GM19463 (cell line): ENCODE data around the gene TGFBR2.

Source experiments
- ATAC-seq: cut with Tn5 transposase; IDR thresholded peaks from one replicate; pipeline ENCODE4 v1.9.1; 2021; ENCODE audit warnings: mild to moderate bottlenecking, moderate library complexity; ENCODE audit not compliant: unreplicated experiment

TGFBR2 gene

DNA sequence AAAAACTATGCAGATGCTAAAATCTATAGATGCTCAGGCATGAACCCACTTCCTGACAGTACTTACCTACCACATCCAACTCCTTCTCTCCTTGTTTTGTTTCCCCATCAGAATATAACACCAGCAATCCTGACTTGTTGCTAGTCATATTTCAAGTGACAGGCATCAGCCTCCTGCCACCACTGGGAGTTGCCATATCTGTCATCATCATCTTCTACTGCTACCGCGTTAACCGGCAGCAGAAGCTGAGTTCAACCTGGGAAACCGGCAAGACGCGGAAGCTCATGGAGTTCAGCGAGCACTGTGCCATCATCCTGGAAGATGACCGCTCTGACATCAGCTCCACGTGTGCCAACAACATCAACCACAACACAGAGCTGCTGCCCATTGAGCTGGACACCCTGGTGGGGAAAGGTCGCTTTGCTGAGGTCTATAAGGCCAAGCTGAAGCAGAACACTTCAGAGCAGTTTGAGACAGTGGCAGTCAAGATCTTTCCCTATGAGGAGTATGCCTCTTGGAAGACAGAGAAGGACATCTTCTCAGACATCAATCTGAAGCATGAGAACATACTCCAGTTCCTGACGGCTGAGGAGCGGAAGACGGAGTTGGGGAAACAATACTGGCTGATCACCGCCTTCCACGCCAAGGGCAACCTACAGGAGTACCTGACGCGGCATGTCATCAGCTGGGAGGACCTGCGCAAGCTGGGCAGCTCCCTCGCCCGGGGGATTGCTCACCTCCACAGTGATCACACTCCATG is 65.3 kb downstream of the TGFBR2 start:
- no peak for ATAC-seq

DNA sequence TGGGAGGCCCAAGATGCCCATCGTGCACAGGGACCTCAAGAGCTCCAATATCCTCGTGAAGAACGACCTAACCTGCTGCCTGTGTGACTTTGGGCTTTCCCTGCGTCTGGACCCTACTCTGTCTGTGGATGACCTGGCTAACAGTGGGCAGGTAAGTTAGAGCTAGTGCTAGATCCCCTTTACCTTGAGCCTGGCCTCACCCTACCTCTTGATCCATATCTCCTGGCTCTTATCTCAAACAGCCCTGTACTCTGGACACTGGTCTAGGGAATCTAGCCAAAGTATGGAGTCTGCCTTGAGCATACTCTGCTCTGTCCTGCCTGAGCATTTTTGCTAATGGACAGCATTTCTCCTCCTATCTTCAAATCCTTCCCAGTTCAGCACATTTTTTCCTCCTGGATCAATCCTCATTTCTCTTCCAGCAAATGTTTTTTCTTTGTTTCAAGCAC is 65.9 kb downstream of the TGFBR2 start:
- ATAC-seq, result no peak

DNA sequence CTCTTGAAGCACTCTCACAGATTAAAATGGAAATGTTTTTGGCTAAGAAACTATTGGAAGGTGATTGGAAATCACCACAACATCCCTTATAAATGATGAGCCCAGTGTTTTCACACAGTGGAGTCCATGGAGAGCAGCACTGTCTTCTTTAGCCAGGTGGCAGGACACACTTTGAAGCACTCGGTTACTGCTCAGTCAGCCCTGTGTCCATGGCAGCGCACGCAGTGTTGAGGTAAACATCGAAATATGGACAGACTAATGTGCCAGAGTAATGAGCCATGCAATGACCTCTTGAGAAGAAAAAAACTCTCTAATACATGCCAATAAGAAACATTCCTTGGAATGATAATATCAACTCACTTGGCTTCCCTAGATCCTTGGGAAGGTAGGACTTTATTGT is 66.6 kb downstream of the TGFBR2 start:
- ATAC-seq, result no peak

DNA sequence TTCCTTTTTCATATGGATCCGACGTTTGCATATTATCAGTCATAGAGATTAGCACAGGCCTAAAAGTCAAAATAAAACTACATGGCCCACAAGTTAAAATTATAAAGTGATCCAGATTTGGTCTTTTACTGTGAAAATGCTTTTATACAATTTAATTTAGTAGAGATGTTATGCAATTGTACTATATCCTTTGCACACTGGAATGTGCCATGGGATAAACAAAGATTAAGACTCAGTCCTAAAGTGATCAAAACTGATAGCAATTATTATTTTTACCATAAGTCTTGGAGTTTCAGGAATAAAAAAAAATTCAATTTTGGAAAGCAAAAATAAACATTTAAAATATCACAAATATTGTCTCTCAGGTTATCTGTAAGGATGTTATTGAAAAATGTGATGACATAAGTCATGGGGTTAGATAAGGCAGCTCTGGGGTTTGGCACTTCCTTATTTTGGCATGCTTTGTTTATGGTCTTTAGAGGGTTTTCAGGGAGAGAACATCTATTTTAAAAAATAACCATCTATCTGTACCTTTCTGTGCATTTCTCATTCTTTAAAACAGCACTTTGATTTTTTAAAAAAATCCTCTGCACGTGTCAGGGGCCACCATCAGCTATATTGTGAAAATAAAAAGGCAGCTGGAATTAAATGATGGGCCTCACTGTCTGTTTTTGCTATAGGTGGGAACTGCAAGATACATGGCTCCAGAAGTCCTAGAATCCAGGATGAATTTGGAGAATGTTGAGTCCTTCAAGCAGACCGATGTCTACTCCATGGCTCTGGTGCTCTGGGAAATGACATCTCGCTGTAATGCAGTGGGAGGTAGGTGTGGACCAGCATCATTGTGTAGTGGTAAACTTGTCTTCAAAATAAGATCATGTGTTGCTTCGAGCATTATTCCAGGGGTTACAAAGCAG is 67.3 kb downstream of the TGFBR2 start:
- no peak for ATAC-seq

DNA sequence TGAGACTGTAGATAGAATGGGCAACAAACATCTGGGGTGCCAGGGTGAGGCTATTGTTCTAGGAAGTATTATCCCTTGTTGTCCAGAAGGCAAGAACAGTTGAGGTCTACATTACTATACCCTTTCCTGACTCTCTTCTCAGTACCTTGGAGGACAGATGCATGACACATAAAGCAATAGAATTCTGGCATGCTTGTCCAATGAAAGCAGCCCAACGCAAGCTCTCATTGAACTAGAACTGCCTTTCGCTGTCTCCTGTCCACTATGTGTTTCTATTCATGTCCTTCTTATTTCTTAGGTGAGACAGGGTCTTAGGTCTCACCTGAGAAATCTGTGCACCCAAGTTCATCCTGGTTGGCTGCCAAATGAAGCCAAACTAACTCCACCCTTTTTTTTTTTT is 68.6 kb downstream of the TGFBR2 start:
- ATAC-seq, result no peak

DNA sequence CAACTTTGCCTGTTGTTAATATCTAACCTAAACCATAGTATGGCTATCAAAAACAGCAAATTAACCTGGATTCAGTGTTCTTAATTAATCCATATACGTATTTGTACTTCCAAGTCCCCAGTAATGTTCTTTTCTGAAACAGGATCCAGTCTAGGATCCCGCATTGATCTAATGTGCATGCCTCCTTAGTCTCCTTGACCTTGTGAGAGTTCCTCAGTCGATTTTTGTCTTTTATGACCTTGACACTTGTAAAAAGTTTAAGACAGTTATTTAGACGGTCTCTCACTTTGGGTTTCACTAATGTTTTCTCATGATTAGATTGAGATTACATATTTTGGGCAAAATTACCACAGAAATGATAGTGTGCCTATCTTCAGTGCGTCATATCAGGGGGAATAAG is 69.4 kb downstream of the TGFBR2 start:
- no peak for ATAC-seq

DNA sequence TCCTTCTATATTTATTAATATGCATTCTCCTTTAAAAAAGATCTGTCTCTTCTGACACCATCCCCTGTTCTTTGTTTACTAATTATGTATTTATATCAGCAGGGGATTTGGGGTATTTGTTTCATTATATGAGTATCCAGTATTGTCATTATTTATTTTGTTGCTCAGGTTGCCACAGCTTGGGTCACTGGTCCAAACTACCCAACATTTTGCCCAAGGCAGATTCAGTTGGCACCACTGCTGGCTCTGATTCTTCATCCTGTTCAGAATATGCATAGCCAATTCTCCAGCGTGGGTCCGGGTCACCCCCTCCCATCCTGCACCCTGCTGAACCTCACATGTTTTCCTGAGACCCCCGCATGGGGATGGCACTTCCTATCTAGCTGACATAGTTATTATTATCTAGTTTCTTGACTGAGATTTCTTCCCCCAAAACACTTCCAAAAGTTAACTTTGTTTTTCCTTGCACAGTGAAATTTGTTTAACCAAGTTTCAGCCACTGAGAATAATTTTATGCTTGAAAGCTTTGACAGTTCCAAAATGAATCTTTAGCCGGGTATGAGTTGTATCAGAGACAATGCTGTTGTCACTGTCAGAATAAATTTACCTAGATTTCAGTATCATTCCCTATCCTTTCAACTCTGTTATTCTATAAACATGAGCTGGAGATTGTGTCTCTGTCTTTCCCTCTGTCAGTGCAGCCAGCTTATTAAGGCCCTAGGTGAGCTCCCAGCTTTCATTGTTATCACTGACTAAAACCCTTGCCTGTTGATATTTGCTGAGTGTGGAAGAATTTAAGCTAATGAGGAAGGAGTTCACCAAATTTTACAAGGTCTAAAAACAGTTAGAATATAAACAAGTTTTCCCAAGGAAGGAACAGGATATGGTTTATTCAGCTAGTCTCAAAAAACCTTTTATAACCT is 70.3 kb downstream of the TGFBR2 start:
- peak; percentile 65 for ATAC-seq

DNA sequence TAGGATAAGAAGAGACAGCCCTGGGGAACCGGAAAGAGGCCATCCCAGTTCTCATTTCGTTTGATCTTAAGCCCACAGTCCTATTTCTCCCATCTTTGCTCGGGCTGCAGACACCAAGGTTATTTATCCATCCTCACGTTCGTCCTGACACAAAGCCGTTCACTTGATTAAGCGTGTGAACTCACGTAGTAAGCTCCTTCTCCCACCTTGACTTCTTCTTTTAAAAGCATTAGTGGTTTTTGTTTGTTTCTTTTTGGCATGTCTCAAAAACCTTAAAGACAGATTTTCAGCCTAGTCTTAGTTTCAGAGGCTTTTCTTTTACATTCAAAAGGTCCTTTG is 70.9 kb downstream of the TGFBR2 start:
- no peak for ATAC-seq

DNA sequence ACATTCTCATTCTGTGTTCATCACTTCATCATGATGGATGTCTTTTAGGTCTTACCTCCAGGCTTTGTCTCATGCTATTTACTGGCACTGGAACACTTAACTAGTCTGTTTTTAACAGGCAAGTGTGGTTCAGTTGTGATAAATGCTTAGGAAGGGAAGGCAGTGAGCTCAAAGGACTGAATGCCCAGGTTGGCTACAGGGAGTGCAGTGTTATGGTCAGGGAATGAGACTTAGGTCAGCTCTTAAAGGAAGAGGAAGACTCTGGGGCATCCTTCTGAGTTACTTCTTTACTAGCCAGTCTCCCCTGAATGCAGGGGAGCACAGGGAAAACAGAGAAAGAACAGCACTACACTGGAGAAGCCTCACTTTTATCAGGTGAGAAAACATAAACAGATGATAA is 72.6 kb downstream of the TGFBR2 start:
- ATAC-seq, result no peak

DNA sequence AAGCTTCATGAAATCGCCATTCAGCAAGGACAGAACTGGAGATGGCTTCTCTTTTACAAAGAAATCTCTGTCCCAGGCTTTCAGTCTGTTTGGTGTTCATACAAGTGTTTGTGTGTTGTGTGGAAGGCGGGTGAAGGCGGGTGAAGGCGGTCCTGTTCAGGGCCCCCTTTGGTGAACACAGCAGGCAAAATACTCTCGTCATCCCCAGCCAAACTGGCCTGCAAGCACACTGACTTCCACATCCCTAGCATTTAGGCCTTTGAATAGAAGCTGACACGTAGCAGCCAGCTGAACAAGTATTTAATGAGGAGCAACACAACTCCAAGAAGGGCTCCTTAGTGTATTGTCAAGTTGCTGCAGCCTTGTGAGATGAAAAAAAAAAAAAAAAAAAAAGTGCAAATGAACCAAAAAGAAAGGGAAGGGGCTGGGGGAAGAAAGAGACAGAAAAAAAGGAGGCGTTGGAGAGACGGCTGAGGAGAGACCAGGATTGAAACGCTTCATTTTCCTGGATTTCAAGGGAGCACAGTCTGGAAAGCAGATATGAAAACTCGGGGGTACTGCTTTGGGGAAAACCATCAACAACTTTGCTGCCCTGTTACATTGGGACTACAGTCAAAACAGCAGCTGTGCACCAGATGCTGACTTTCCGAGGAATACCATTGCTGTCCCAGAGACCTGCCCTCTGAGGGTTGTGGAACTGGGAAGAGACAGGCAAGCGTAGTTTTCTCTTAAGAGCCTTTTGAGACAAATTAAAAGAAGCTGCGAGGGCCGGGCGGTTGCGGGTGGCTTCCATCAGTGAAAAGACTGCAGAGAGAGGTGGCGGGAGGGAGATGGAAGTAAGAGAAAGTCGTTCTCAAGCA is 74.6 kb downstream of the TGFBR2 start:
- no peak for ATAC-seq

DNA sequence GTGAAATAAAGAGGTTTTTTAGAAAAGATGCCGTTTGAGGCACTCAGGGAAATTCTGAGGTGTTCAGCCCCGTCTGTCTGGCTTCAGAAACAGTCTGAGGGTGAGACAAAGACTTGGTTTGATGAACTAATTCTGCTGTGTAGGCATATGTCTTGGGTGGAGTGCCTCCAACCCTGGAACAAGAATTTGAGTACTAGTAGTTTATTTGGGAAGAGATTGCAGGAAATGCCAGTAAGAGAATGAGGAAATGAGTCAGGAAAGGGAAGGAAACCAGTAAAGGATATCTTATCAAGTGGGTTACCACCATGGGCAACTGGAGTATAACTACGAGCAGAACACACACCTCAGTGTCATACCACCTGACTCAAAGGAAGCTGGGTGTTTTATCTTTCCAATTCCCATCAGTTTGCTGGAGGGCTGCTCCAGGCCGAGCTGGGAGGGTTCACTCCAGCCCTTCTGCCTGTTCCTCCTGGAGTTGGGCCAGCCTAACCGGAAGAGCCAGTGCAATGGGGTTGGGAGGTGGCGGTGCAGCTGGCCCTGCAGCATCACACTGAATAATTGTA is 75.3 kb downstream of the TGFBR2 start:
- ATAC-seq, result no peak

DNA sequence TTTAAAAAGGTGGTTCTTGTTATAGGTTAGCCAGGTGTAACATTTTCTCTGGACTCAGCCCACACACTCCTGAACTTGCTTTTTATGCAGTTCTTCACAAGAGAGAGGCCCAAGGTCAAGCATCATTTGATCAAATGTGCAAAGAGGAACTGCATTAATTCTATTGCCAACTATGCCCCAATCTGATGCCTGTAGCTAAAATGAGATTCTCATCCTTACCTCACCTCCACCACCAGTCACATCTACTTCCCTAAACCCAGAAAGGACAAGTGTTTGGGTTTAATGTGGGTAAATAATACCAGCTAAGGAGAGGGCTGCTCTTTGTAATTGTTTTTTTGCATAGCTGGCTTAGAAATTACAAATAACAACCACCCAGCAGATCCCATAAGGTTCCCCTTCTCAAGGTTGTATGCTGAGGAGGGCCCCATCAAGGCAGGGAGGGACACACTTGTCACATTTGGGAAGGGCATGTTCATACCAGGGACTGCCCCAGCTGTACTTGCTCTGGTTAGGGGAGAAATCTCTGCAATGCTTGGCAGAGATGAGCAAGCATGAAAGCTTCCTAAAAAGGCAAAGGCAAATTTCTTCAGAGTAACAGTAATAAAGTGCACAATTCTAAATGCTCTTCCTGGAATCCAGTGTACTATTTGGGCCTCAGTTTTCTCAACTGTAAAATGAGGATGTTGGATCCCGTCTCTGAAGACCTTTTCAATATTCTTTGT is 76.2 kb downstream of the TGFBR2 start:
- ATAC-seq, result no peak

DNA sequence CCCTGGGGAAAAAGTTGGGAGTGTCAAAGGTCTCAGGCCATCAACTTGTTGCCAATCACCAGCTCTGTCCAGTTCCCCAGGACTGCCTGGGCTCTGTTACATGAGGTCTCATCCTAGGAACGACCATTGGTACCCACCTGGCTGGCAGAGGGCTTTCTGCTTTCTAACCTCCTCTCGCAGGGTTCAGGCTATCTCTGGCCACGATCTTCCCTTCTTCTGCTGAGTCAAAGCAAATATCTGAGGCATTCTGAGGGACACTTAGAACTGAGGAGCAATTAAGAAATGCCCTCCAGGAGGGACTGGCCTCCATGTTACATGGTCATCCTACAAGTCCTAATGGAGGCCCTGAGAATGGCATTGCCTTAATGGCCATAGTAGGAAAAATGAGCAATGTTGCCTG is 77.4 kb downstream of the TGFBR2 start:
- no peak for ATAC-seq

DNA sequence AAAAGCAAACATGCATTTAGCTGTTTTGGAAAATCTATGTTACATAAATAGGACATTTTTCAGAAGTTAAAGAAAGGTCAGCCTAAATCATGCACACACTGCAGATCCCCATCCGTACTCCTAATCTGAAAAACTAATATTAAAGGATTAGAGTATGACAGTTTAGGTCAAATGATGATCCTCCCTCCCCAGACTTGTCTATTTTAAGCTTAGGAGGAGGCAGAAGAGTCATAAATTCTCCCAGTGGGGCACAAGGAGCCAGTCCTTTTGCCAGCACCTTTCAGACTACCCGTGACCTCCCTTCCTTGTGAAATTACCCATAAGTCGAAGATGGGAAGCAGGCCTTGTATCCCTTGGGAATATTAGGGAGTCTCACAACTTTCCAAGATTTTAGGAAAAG is 78.0 kb downstream of the TGFBR2 start:
- ATAC-seq, result no peak

DNA sequence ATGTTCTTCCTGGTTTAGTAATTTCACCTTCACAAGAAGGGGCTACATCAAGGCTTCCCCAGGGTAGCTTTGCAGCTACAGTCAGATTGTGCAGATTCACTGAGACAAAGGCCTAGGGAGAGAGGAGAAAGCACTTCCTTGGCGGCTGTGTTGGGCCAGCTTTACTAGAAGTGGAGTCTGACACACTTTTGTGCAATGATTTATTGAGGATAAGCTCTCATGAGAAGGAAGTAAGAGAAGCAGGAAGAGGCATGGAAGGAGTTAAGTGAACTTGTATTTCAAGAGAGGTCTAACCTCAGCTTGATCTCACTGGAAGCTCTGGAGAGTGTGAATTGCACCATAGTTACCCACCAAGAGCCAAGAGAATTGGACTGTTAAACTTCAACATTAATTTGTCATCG is 78.9 kb downstream of the TGFBR2 start:
- no peak for ATAC-seq

DNA sequence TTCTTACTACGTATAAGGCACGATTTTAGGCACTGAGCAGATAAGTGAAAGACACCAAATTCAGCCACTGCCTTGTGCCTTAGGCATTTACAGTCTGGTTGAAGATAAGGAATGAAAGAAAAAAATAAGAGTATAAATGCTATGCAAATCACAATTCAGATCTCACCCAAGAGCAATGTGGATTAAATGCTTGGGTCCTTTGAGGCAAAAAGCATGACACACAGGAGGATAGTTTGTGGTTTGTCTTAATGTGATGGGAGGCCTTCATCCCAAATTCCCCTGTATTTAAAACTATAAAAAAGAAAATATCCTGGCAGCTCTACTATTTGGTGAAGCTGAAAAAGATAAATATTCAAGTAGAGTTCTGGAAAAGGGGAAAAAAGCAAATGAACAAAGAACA is 79.8 kb downstream of the TGFBR2 start:
- ATAC-seq, result no peak

DNA sequence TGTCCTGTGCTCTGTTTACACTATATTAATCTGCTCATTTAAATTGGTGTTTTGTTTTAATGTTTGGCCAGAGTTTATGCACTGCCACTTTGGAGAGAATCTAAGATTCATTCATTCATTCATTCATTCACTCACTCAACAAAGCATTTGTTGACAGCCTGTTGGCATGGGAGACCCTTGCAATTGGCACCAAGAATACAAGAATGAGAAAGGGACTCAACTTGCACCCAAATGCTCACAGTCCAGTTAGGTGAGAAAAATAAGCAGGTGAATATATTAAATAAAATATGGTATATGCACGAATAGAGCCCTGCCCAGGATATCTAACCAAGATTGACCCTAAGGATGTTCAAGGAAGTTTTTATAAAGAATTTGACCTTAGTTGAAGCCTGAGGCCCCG is 80.4 kb downstream of the TGFBR2 start:
- ATAC-seq, result no peak

DNA sequence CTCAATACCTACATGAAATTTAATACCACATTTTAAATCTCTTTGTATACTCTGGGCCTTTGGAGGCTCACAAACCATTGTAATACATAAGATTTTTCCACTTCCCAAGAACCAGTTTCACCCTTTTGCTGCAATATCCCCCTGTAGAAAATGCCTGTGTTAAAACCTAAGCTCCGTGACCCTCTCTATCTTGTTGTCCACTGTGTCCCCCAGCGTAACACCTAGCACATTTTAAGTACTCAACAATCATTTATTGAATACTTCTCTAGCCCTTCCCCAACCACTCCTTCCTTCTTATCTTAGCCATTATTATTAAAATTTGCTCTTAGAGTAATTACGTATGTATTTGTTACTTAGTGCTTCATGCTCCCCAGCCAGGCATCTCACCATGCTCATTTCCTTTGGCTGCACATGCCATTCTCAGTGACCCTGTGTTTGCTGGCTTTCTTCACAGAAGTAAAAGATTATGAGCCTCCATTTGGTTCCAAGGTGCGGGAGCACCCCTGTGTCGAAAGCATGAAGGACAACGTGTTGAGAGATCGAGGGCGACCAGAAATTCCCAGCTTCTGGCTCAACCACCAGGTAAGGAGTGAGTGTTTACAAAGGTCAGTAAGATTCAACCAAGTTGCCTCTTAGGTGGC is 81.6 kb downstream of the TGFBR2 start:
- ATAC-seq, result no peak
